GM18909 (cell line): ENCODE results near the gene REXO5.

Experiments
- ATAC-seq: cut with Tn5 transposase; IDR thresholded peaks from one replicate; pipeline ENCODE4 v1.9.1; 2021; ENCODE audit warnings: mild to moderate bottlenecking; ENCODE audit not compliant: unreplicated experiment, poor library complexity

Gene REXO5

GRCh38 chr16:20899071-20899470 lies 92.7 kb downstream of the REXO5 start:
- ATAC-seq, result no peak
